ENCODE results near the gene CCDC191. TPM values are rescaled to one million over a fixed set of nuclear protein-coding genes. Genes with fewer than 3 reads are reported as not detected.

Gene CCDC191
- total RNA-seq, 1 donor from 2014 or later: 1.3 TPM

DNA sequence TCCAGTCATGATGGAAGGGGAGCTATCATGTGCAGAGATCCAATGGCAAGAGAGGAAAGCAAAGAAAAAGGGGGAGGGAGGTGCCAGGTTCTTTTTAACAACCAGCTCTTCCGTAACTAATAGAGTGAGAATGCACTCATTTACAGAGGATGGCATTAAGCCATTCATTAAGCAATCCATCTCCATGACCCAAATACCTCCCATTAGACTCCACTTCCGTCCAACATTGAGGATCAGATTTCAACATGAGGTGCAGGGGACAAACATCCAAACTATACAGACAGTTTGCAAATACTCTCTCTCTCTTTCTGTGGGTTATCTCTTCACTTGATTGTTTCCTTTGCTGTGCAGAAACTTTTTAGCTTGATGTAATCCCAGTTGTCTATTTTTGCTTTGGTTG lies 87.3 kb downstream of the CCDC191 start:
- DNase-seq (ENCODE audit: low spot score): no peak

DNA sequence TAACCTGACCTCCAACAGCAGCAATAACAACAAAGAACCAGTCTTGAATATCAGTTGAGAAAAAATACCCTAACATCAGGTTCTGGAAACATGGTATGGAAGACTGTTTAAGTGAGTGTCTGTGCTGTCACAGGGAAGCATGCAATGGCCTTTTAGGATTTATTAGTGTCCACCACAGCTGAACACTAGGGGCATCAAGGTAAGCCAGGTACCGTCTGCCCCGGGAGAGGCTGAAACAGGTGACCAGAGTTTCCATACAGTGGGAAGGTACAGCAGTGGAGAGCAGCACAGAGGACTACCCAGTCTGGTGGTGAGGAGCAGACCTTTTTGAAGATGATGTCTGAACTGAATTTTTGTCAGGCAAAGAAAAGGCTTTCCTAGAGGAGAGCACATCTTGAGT lies 90.2 kb downstream of the CCDC191 start:
- DNase-seq (ENCODE audit: low spot score): no peak

DNA sequence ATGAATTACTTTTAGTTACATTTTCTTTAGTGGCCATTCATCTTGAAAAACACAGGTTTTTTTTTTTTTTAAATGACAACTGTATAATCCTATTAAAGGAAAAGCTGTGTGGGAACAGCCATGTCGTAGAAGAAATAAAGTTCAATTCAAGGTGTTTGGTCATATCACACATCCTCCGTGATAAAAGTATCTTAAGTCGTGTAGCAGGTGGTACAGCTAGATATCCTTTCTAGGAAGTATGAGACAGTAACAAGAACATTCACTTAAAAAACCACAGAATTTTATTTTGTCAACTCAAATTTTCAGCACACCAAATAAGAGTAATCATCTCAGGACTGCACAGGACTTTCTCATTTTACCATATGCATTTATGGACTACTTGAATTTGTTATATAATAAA lies 92.4 kb downstream of the CCDC191 start:
- DNase-seq (ENCODE audit: low spot score): no peak

DNA sequence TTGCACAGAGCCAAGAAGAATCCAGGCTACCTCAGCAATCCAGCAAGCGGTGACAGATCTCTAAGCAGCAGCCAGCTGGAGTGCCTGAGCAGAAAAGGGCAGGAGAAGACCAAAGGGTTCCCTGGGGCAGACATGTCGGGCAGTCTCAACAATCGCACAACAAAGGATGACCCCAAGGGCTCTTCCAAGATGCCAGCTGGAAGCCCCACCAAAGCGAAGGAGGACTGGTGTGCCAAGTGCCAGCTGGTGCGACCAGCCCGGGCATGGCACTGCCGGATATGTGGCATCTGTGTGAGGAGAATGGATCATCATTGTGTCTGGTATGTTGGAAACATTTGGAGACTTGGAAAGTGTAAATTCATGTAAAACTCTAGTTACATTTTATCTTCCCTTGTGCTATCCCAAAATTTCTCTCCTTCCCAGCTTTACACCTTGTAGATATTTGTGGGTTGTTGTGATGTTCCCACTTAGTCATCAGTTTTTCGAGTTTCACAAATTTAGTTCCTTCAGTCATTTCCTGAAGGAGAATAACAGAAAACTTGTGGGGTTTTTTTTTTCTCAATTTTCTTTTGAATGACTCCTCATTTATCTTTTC lies 102.1 kb downstream of the CCDC191 start:
- DNase-seq (ENCODE audit: low spot score): no peak

DNA sequence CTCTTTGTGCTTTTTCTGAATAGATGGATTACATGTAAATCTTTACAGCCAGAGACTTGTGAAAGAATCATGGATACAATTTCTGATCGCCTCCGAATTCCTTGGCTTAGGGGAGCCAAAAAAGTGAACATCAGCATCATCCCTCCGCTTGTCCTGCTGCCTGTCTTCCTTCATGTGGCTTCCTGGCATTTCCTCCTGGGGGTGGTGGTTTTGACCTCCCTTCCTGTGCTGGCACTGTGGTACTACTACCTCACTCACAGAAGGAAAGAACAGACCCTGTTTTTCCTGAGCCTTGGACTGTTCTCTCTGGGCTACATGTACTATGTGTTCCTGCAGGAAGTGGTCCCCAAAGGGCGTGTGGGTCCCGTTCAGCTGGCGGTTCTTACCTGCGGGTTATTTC lies 102.6 kb downstream of the CCDC191 start:
- DNase-seq (ENCODE audit: low spot score): no peak

DNA sequence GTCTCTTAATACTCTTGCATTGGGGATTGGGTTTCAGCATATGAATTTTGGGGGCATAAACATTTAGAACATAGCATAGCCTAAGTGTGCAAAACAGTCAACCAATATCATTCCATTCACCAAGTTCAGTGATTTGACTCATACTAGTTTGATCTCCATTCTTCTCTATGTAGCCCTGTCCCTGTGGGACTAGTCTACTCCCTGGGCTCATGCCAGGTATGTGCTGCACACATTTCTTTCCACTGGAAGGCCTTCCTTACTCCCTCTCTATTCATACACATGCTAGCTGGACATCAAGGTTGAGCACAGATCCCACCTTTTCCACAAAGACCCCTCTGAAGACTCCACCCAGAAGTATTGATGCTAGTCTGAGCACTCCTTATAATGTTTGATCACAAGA lies 103.4 kb downstream of the CCDC191 start:
- no peak for DNase-seq (ENCODE audit: low spot score)

DNA sequence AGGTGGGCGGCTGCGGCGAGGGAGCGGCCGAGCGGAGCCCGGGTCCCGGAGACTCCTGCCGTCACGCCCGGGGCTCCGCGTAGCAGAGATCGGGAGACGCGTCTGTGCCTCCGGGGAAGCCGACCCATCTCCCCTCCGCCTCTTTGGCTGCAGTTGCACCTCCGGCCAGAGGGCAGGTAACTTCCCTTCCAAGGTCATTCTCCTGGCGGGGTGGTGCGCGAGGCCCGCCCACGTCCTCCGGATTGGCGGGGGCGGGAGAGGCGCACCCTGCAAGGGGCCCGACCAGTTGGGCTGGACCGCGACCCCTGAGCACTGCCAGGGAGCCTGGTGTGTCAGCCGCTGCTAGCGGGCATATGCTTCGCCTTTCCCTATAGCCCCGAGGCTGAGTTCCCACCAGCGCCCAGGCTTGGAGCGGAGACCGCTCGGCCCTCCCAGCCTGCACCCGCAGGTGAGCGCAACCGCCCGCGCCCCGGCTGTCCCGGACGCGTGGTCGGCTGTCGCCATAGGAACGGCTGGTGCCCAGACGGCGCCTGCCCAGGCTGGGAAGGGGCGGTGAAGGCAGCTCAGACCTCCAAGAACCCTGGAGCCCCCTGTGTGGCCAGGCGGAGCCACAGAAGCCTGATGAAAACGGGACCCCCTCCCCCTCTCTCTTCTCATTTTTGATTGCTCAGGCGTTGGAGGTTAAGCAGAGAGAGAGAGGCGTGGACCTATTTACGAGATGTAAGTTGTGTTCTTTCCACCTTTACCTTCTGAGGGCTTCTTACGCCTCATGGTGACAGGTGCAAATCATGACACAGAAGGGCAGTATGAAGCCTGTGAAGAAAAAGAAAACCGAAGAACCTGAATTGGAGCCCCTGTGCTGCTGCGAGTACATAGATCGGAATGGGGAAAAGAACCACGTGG lies 108.1 kb downstream of the CCDC191 start:
- no peak for DNase-seq (ENCODE audit: low spot score)

DNA sequence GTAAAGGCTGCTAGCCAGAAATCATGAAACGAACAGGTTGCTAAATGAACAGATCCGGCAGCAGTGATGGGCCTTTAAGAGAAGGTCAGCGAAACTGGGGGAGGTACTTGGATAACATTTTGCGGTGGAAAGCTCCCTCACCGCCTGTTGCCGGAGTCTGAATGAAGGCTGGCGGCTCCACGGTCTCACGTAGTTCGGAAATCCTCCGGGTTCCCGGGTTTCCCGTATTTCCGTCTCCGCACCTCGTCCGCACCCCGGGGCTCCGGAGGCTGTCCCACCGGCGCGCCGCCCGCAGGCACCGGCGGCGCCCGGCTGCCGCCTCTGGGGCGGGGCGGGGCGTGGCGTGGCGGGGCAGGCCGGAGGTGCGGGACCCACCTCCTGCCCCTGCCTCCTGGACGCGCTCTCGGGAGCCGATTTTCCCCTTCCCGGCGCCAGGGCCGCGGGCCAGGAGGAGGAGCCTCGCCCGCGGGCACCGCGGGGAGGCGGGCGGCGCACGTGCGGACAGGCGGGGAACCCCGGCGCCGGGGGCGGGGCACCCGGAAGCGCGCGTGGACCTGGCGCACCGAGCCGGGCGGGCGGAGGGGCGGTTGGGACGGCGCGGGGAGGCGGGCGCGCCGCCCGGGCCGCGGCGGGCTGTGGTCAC lies 108.8 kb downstream of the CCDC191 start, which contains the start of gene ZDHHC23:
Gene ZDHHC23, plus strand, starts transcription at position 642 of the 643 bp plus-strand sequence. CDS start 790 bp downstream, outside the sequence.
- DNase-seq (ENCODE audit: low spot score): peak; percentile 93

DNA sequence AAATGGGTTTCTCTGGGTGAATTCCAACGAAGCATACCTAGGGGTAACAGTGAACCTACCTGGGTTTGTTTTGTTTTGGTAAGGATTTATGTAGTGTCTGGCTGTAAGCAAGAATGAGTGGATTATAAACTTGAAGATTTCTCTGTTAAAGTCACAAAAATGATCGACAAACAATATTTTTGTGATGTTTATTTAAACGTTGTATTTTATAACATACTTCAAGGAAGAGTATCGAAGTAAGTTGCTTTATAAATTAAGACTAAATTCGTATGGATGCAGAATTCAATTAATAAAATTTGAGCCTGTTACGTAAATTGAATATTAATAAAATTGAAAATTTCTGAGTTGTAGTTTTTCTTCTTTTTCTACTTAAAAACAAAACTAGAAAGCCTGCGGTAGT lies 109.5 kb downstream of the CCDC191 start:
- no peak for DNase-seq (ENCODE audit: low spot score)

DNA sequence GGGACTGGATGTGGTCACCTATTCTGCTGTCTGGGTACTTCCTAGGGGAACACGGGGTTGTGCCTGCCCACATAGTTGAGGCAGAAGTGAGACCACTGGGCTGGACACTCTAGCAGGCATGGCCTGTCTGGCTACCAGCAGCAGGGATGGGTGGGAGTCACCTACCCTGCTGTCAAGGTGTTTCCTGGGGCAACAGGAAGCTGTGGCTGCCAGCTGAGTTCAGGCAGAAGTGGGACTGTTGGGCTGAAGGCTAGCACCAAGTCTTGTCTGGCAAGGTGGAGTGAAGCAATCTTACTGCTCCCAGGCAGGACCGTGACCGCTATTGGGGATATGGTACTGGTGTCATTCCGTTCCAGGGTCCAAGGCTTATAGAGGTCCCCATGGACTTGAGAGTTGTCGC lies 128.8 kb downstream of the CCDC191 start:
- DNase-seq (ENCODE audit: low spot score): no peak

DNA sequence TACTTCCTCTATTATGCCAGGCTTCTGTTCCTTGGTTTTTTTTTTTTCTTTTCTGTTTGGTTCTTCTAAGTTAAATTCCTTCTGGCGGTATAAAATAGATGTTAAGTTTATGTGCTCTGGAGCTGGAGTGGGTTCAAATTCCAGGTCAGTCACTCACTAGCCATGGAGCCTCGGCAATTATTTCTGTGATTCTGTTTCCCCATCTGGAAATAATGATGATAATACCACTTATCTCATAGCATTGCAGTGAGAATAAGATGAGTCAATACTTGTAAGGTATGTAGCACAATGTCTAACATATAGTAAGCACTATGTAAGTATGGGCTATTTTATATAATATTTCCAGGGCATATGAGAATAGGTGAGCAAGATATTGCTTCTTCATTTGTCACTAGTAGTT lies 141.7 kb downstream of the CCDC191 start:
- DNase-seq (ENCODE audit: low spot score): no peak

Other genes starting within 250 kb of the CCDC191 start
- gene GRAMD1C, start 217.7 kb downstream of the CCDC191 start, total RNA-seq: 1.8 TPM
- gene ZDHHC23, start 108.5 kb downstream of the CCDC191 start, total RNA-seq: 3.7 TPM
- 21.4 TPM for gene QTRT2, start 211 bp upstream of the CCDC191 start, total RNA-seq
- not detected for gene DRD3, start 122.5 kb upstream of the CCDC191 start, total RNA-seq
- not detected for gene ZNF80, start 181.1 kb upstream of the CCDC191 start, total RNA-seq
- 0.42 TPM for gene TIGIT, start 237.5 kb upstream of the CCDC191 start, total RNA-seq

All from mesenteric fat pad (tissue), 1 donor.